Caki2 (cell line): ENCODE measurements around the gene PPP1R14C. TPM values are rescaled to one million over a fixed set of nuclear protein-coding genes. Genes with fewer than 3 reads are reported as not detected.
"Not testable (repeated sequence)": the region's sequence is repeated elsewhere in the genome, so short reads cannot be mapped to it uniquely, and the experiment has no call there.

Experiments used
- DNase-seq: peaks from one replicate; pipeline ENCODE4 v3.0.0-alpha.2; 2015; ENCODE audit warnings: low read depth
- in situ Hi-C: cut with HindIII; loops from 2 replicates; pipeline ENCODE4 v1.10.0; 2016; ENCODE audit warnings: low sequenced_read_pairs, low pct_unique_long_range_greater_than_20kb, mixed read lengths
- total RNA-seq: library from RNA; depleted of rRNA; stranded (reverse); fragments of >200 nt; shearing (Covaris generic); gene quantifications from 2 replicates; pipeline ENCODE4 v1.2.3, GENCODE V29; 2014; ENCODE audit warnings: low replicate concordance

The PPP1R14C gene
- total RNA-seq, 1 experiment from 2014 or later, result 28.8 TPM

GRCh38 chr6:150182460-150183078, 39.7 kb downstream of the PPP1R14C start:
- in situ Hi-C loops, result no loop called here
- DNase-seq, result no peak

GRCh38 chr6:150183105-150183504, 40.3 kb downstream of the PPP1R14C start:
- DNase-seq, result no peak
- in situ Hi-C loops, result no loop called here

- in situ Hi-C loops, result no loop called here
- no peak for DNase-seq
Measured at GRCh38 chr6:150183966-150184365, 41.1 kb downstream of the PPP1R14C start.

GRCh38 chr6:150184850-150185731, 42.2 kb downstream of the PPP1R14C start:
- in situ Hi-C loops, result no loop called here
- DNase-seq, result peak; percentile 29

- in situ Hi-C loops, result no loop called here
Measured at GRCh38 chr6:150185732-150186117, 42.9 kb downstream of the PPP1R14C start.

GRCh38 chr6:150186129-150186898, 43.5 kb downstream of the PPP1R14C start:
- DNase-seq, result no peak
- in situ Hi-C loops, result no loop called here

More at GRCh38 chr6:150185732-150186117, 42.9 kb downstream of the PPP1R14C start:
- DNase-seq, result peak; percentile 71

GRCh38 chr6:150187433-150187832, 44.6 kb downstream of the PPP1R14C start:
- in situ Hi-C loops, DNase-seq: not testable (repeated sequence)

- in situ Hi-C loops, result no loop called here
- no peak for DNase-seq
Measured at GRCh38 chr6:150189122-150189521, 46.3 kb downstream of the PPP1R14C start.

- in situ Hi-C loops, result no loop called here
- DNase-seq, result no peak
Measured at GRCh38 chr6:150191809-150192208, 49.0 kb downstream of the PPP1R14C start.

- in situ Hi-C loops, result no loop called here
Measured at GRCh38 chr6:150194195-150194594, 51.4 kb downstream of the PPP1R14C start.

GRCh38 chr6:150195996-150196417, 53.2 kb downstream of the PPP1R14C start:
- DNase-seq, result no peak
- in situ Hi-C loops, result no loop called here

More at GRCh38 chr6:150194195-150194594, 51.4 kb downstream of the PPP1R14C start:
- DNase-seq, result no peak

GRCh38 chr6:150196942-150197745, 54.3 kb downstream of the PPP1R14C start:
- in situ Hi-C loops, result no loop called here
- DNase-seq, result no peak

GRCh38 chr6:150198532-150198931, 55.7 kb downstream of the PPP1R14C start:
- in situ Hi-C loops, result no loop called here
- no peak for DNase-seq

- DNase-seq, result no peak
- in situ Hi-C loops, result no loop called here
Measured at GRCh38 chr6:150199241-150199640, 56.4 kb downstream of the PPP1R14C start.

GRCh38 chr6:150200428-150201100, 57.7 kb downstream of the PPP1R14C start:
- in situ Hi-C loops, result no loop called here
- DNase-seq, result no peak

- DNase-seq, result no peak
- in situ Hi-C loops, result no loop called here
Measured at GRCh38 chr6:150201285-150201684, 58.4 kb downstream of the PPP1R14C start.

- DNase-seq, result peak; percentile 53
- in situ Hi-C loops, result no loop called here
Measured at GRCh38 chr6:150201772-150202329, 59.0 kb downstream of the PPP1R14C start.
